ENCODE data around the gene HCAR1. TPM values are rescaled to one million over a fixed set of nuclear protein-coding genes. Genes with fewer than 3 reads are reported as not detected.

Gene HCAR1
- total RNA-seq = under 1 TPM in 1 of 4 donors, not detected in 3; 0.23 TPM

GRCh38 chr12:122730215-122731014, at the start of gene HCAR1:
Gene HCAR1, minus strand, starts transcription at chr12:122730844. Its CDS starts 505 bp downstream, at chr12:122730339.
- Histone ChIP-seq H3K36me3 (no peaks in the 10 kb centered on the region), H3K9me3 (no peaks in the 10 kb centered on the region), H3K27ac (no peak within 1 kb of the TSS), H3K27me3 (peaks cover 0 to 4% (median 0%) of the 10 kb centered on the region in 4 donors), H3K4me1 (peaks cover 0 to 37% (median 4%) of the 10 kb centered on the region in 3 donors), H3K4me3 (peak within 1 kb of the TSS in 2 of 4 donors; percentile 9 to 24)
- TF ChIP-seq POLR2A (IDR thresholded peaks at IDR 0.05) = no peak
- no peak for TF ChIP-seq CTCF (IDR thresholded peaks at IDR 0.05)
- WGBS, 2 donors = 69 to 77% methylated on average over 20 to 26 of the region's 32 CpGs
- intact Hi-C loops (cut with DNase I) = no loop called here
- no peak for DNase-seq

- WGBS, 2 donors = 76% methylated on average over 1 of the region's 1 CpG
- Histone ChIP-seq H3K36me3 (peaks cover 8 to 87% (median 40%) of the 10 kb centered on the region in 3 donors), H3K4me3 (no peak overlapping the region), H3K4me1 (peaks cover 10 to 37% (median 11%) of the 10 kb centered on the region in 3 donors), H3K27ac (no peak overlapping the region), H3K9me3 (no peaks in the 10 kb centered on the region), H3K27me3 (no peaks in the 10 kb centered on the region)
- no peak for DNase-seq
- intact Hi-C loops (cut with DNase I) = no loop called here
- no peak for TF ChIP-seq CTCF (IDR thresholded peaks at IDR 0.05)
- no peak for TF ChIP-seq POLR2A (IDR thresholded peaks at IDR 0.05)
Measured at GRCh38 chr12:122757568-122757967, 26.9 kb upstream of the HCAR1 start.

- Histone ChIP-seq H3K4me1 (peaks cover 14 to 57% (median 15%) of the 10 kb centered on the region in 3 donors), H3K4me3 (no peak overlapping the region), H3K9me3 (no peaks in the 10 kb centered on the region), H3K27me3 (no peaks in the 10 kb centered on the region), H3K27ac (no peak overlapping the region), H3K36me3 (peaks cover 8 to 61% (median 30%) of the 10 kb centered on the region in 3 donors)
- TF ChIP-seq POLR2A (IDR thresholded peaks at IDR 0.05) (no peak), CTCF (IDR thresholded peaks at IDR 0.05) (no peak)
- intact Hi-C loops (cut with DNase I) = loop anchor here (5.0 kb wide), 1 partner anchor 112 kb away; no protein-coding TSS in a partner anchor
- WGBS, 2 donors = 88 to 96% methylated on average over 1 of the region's 1 CpG
- no peak for DNase-seq
Measured at GRCh38 chr12:122754790-122755189, 24.1 kb upstream of the HCAR1 start.

GRCh38 chr12:122753319-122753650, 22.6 kb upstream of the HCAR1 start:
- 4 to 7% methylated on average over 5 of the region's 5 CpGs for WGBS, 2 donors
- intact Hi-C loops (cut with DNase I) = loop anchor here (5.0 kb wide), 1 partner anchor 111 kb away; no protein-coding TSS in a partner anchor

More at GRCh38 chr12:122753319-122753650, 22.6 kb upstream of the HCAR1 start:
- no peak for DNase-seq
- Histone ChIP-seq H3K9me3 (no peaks in the 10 kb centered on the region), H3K27me3 (no peaks in the 10 kb centered on the region), H3K4me1 (peaks cover 14 to 67% (median 15%) of the 10 kb centered on the region in 3 donors), H3K4me3 (peak overlapping the region; percentile 71 to 99 (median 78)), H3K27ac (peak overlapping the region in 3 of 4 donors; percentile 89 to 96 (median 92)), H3K36me3 (peaks cover 8 to 46% (median 21%) of the 10 kb centered on the region in 3 donors)
- TF ChIP-seq POLR2A (IDR thresholded peaks at IDR 0.05) = no peak
- TF ChIP-seq CTCF (IDR thresholded peaks at IDR 0.05) = no peak
